Spleen (tissue), 11 donors: ENCODE data around the gene EN1. TPM values are rescaled to one million over a fixed set of nuclear protein-coding genes. Genes with fewer than 3 reads are reported as not detected.

ENCODE experiments used
- DNase-seq: peaks from one replicate; pipeline ENCODE4 v3.0.0-alpha.2; 2020
- H3K27ac ChIP-seq, 8 donors: fragments of 200-600 bp; sonication (generic) in 7 of 8; 1 replicate in 4 of 8; 2 replicates in 4 of 8; pipeline versions ENCODE4 v1.5.0 to v1.8.0; 2016 to 2021; ENCODE audit warnings: inconsistent platforms in 4 of 8, mild to moderate bottlenecking in 4 of 8, moderate library complexity in 1 of 8
- H3K27me3 ChIP-seq, 7 donors: fragments of 200-600 bp; sonication (generic) in 6 of 7; replicated peaks in 1 of 7; 1 replicate in 4 of 7; 2 replicates in 3 of 7; pipeline versions ENCODE4 v1.5.0 to v1.8.0; 2016 to 2021; ENCODE audit warnings: inconsistent platforms in 3 of 7, mild to moderate bottlenecking in 1 of 7
- H3K36me3 ChIP-seq, 6 donors: fragments of 200-600 bp; sonication (generic) in 5 of 6; 1 replicate in 4 of 6; 2 replicates in 2 of 6; pipeline versions ENCODE4 v1.5.0 to v1.8.0; 2016 to 2021; ENCODE audit warnings: inconsistent platforms in 2 of 6
- H3K4me1 ChIP-seq, 6 donors: fragments of 200-600 bp; sonication (generic) in 5 of 6; 1 replicate in 3 of 6; 2 replicates in 3 of 6; pipeline versions ENCODE4 v1.5.0 to v1.8.0; 2016 to 2021; ENCODE audit warnings: inconsistent platforms in 3 of 6
- H3K4me3 ChIP-seq, 8 donors: fragments of 200-600 bp; sonication (generic) in 7 of 8; 1 replicate in 4 of 8; 2 replicates in 4 of 8; pipeline versions ENCODE4 v1.5.0 to v1.8.0; 2016 to 2021; ENCODE audit warnings: inconsistent platforms in 4 of 8, mild to moderate bottlenecking in 4 of 8, moderate library complexity in 2 of 8
- H3K9me3 ChIP-seq, 8 donors: fragments of 200-600 bp; sonication (generic) in 7 of 8; 1 replicate in 4 of 8; 2 replicates in 4 of 8; pipeline versions ENCODE4 v1.5.0 to v1.8.0; 2016 to 2021; ENCODE audit warnings: inconsistent platforms in 4 of 8
- POLR2A ChIP-seq, 3 donors: fragments of 450-650 bp; IDR thresholded peaks; one replicate each; pipeline ENCODE4 v1.5.1; 2017; ENCODE audit warnings: antibody characterized with exemption in 3 of 3, mild to moderate bottlenecking in 1 of 3
- POLR2AphosphoS5 ChIP-seq, 3 donors: sonication (generic); formaldehyde crosslinking; IDR thresholded peaks; one replicate each; pipeline ENCODE4 v1.5.1; 2017; ENCODE audit warnings: antibody characterized with exemption in 3 of 3
- WGBS, 5 donors: extraction: QIAGEN DNeasy Blood & Tissue Kit in 3 of 5; methylation state at CpG; one replicate each; pipeline versions ENCODE4 v1.1.5 to v1.1.7; 2013 to 2018; 5-methylcytosine and 5-hydroxymethylcytosine counted together
- intact Hi-C: fragments of 100-400 bp; cut with DNase I; formaldehyde crosslinking; loops from one replicate; pipeline ENCODE4 v1.15.0; 2023; ENCODE audit warnings: low total_unique reads
- polyA plus RNA-seq, 3 donors: library from polyadenylated mRNA; stranded (reverse); fragments of 200-250 nt; gene quantifications; one replicate each; pipeline ENCODE4 v1.2.1, GENCODE V29; 2013
- total RNA-seq, 7 donors: library from RNA; depleted of rRNA in 3 of 7; stranded (reverse); fragments of >200 nt in 3 of 7; fragmentation: NEBNext Ultra II Directional in 4 of 7; extraction: Animal tissue kit (Norgen Biotek cat#: 25700) in 4 of 7; gene quantifications; one replicate each; pipeline versions ENCODE4 v1.1.0 to v1.2.1, GENCODE V29; 2016 to 2021
- TF ChIP-seq, protein P1 (sequence below), 11 experiments: fragments of 200-600 bp in 7 of 11; fragments of 450-650 bp in 4 of 11; sonication (generic) in 4 of 11; IDR thresholded peaks in 8 of 11; conservative IDR thresholded peaks in 3 of 11; 1 replicate in 7 of 11; 2 replicates in 4 of 11; pipeline versions ENCODE4 v1.4.0 to v1.8.0; 2016 to 2021; ENCODE audit warnings: antibody characterized with exemption in 11 of 11, inconsistent platforms in 4 of 11, mild to moderate bottlenecking in 1 of 11
- donor health status: healthy with polysubstance abuse.
- donor health status: DM: no; HTN: no; CAD: no; lungs with moderate emphysema.
- donor health status: DM: no; HTN: no; CAD: no.
- donor health status: Bipolar disorder and iron deficiency.
- donor health status: healthy.
- donor health status: DM: no; HTN: no; CAD: no.
- donor health status: DM: yes; HTN: yes; CAD: no.

EN1 gene
- total and polyA plus RNA-seq, 10 donors: not detected

- TF ChIP-seq POLR2A (IDR thresholded peaks at IDR 0.05): no peak
- TF ChIP-seq POLR2AphosphoS5 (IDR thresholded peaks at IDR 0.05): no peak
- TF ChIP-seq, protein P1, sequence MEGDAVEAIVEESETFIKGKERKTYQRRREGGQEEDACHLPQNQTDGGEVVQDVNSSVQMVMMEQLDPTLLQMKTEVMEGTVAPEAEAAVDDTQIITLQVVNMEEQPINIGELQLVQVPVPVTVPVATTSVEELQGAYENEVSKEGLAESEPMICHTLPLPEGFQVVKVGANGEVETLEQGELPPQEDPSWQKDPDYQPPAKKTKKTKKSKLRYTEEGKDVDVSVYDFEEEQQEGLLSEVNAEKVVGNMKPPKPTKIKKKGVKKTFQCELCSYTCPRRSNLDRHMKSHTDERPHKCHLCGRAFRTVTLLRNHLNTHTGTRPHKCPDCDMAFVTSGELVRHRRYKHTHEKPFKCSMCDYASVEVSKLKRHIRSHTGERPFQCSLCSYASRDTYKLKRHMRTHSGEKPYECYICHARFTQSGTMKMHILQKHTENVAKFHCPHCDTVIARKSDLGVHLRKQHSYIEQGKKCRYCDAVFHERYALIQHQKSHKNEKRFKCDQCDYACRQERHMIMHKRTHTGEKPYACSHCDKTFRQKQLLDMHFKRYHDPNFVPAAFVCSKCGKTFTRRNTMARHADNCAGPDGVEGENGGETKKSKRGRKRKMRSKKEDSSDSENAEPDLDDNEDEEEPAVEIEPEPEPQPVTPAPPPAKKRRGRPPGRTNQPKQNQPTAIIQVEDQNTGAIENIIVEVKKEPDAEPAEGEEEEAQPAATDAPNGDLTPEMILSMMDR (IDR thresholded peaks at IDR 0.05 in 8 of 11, conservative IDR thresholded peaks at IDR 0.05 in 3 of 11): no peak
- Histone ChIP-seq H3K27ac (no peak overlapping the region), H3K9me3 (no peaks in the 10 kb centered on the region), H3K27me3 (peaks cover 22 to 100% (median 98%) of the 10 kb centered on the region in 7 donors), H3K4me3 (peak overlapping the region in 2 of 8 donors; percentile 30 to 57), H3K36me3 (no peaks in the 10 kb centered on the region), H3K4me1 (peaks cover 13 to 63% (median 52%) of the 10 kb centered on the region in 6 donors)
- intact Hi-C loops: no loop called here
- peak; percentile 29 for DNase-seq
- 8 to 16% (median 9%) methylated on average over 10 of the region's 10 CpGs for WGBS, 5 donors
Measured at GRCh38 chr2:118843483-118844132, 3.8 kb downstream of the EN1 start.

- peak overlapping the region in 7 of 8 donors; percentile 15 to 57 (median 30) for H3K4me3 ChIP-seq
- WGBS, 5 donors: 4 to 10% (median 5%) methylated on average over 40 to 60 of the region's 60 CpGs
- intact Hi-C loops: no loop called here
Measured at GRCh38 chr2:118842661-118843482, 4.6 kb downstream of the EN1 start.

GRCh38 chr2:118841828-118842461, 5.5 kb downstream of the EN1 start:
- Histone ChIP-seq H3K4me1 (peaks cover 7 to 46% (median 36%) of the 10 kb centered on the region in 6 donors), H3K27ac (no peak overlapping the region), H3K9me3 (no peaks in the 10 kb centered on the region), H3K27me3 (peaks cover 17 to 100% (median 98%) of the 10 kb centered on the region in 7 donors), H3K36me3 (no peaks in the 10 kb centered on the region), H3K4me3 (peak overlapping the region in 7 of 8 donors; percentile 15 to 57 (median 30))
- TF ChIP-seq POLR2AphosphoS5 (IDR thresholded peaks at IDR 0.05) (peak; percentile 29 to 77 (median 52)), POLR2A (IDR thresholded peaks at IDR 0.05) (no peak)
- WGBS, 5 donors: 4 to 7% (median 5%) methylated on average over 31 to 47 of the region's 47 CpGs
- DNase-seq: peak; percentile 63
- intact Hi-C loops: no loop called here

More at GRCh38 chr2:118842661-118843482, 4.6 kb downstream of the EN1 start:
- TF ChIP-seq, protein P1 (IDR thresholded peaks at IDR 0.05 in 8 of 11, conservative IDR thresholded peaks at IDR 0.05 in 3 of 11): no peak
- TF ChIP-seq POLR2AphosphoS5 (IDR thresholded peaks at IDR 0.05) (peak in 1 of 3 donors; percentile 59), POLR2A (IDR thresholded peaks at IDR 0.05) (no peak)
- DNase-seq: peak; percentile 67
- peaks cover 16 to 100% (median 98%) of the 10 kb centered on the region in 7 donors for H3K27me3 ChIP-seq
- H3K4me1 ChIP-seq: peaks cover 13 to 56% (median 45%) of the 10 kb centered on the region in 6 donors
- no peak overlapping the region for H3K27ac ChIP-seq
- H3K9me3 ChIP-seq: no peaks in the 10 kb centered on the region
- H3K36me3 ChIP-seq: no peaks in the 10 kb centered on the region

GRCh38 chr2:118841450-118841827, 6.0 kb downstream of the EN1 start:
- DNase-seq: peak; percentile 62
- Histone ChIP-seq H3K27me3 (peaks cover 17 to 100% (median 98%) of the 10 kb centered on the region in 7 donors), H3K27ac (no peak overlapping the region), H3K4me1 (peaks cover 7 to 46% (median 32%) of the 10 kb centered on the region in 6 donors), H3K4me3 (peak overlapping the region in 4 of 8 donors; percentile 15 to 40 (median 28)), H3K36me3 (no peaks in the 10 kb centered on the region), H3K9me3 (no peaks in the 10 kb centered on the region)
- 16 to 22% (median 20%) methylated on average over 16 to 20 of the region's 20 CpGs for WGBS, 5 donors
- TF ChIP-seq POLR2AphosphoS5 (IDR thresholded peaks at IDR 0.05): no peak
- TF ChIP-seq POLR2A (IDR thresholded peaks at IDR 0.05): no peak
- TF ChIP-seq, protein P1 (IDR thresholded peaks at IDR 0.05 in 8 of 11, conservative IDR thresholded peaks at IDR 0.05 in 3 of 11): no peak
- intact Hi-C loops: no loop called here
